SK-N-SH (cell line): ENCODE data around the gene SLC29A1. TPM values are rescaled to one million over a fixed set of nuclear protein-coding genes. Genes with fewer than 3 reads are reported as not detected.

Source experiments
- ELF1 ChIP-seq: IDR thresholded peaks from 2 replicates; pipeline ENCODE4 v1.4.0; 2012
- EP300 ChIP-seq, 2 experiments: IDR thresholded peaks; 2 replicates each; pipeline versions ENCODE4 v1.4.0 to v1.6.1; 2012; ENCODE audit warnings: borderline replicate concordance in 1 of 2, low read depth in 1 of 2, low read length in 1 of 2
- FOXM1 ChIP-seq: IDR thresholded peaks from 2 replicates; pipeline ENCODE4 v1.4.0; 2012; ENCODE audit warnings: low read depth, mild to moderate bottlenecking
- JUND ChIP-seq: IDR thresholded peaks from 2 replicates; pipeline ENCODE4 v1.4.0; 2012
- RXRA ChIP-seq: IDR thresholded peaks from 2 replicates; pipeline ENCODE4 v1.4.0; 2012; ENCODE audit warnings: low read depth, mild to moderate bottlenecking, borderline replicate concordance
- polyA plus RNA-seq, 3 experiments: library from polyadenylated mRNA; depleted of rRNA; stranded (reverse); fragments of >200 nt; gene quantifications; 2 replicates each; pipeline ENCODE4 v1.2.3, GENCODE V29; 2012
- small RNA-seq, 7 experiments: library from RNA; depleted of rRNA; stranded (forward); fragments of <200 nt; gene quantifications; one replicate each; pipeline ENCODE3, GENCODE V24; 2012

SLC29A1 gene
- polyA plus RNA-seq, 1 of the 3 experiments (the other 2 are of a cell fraction) = 44.5 TPM

DNA sequence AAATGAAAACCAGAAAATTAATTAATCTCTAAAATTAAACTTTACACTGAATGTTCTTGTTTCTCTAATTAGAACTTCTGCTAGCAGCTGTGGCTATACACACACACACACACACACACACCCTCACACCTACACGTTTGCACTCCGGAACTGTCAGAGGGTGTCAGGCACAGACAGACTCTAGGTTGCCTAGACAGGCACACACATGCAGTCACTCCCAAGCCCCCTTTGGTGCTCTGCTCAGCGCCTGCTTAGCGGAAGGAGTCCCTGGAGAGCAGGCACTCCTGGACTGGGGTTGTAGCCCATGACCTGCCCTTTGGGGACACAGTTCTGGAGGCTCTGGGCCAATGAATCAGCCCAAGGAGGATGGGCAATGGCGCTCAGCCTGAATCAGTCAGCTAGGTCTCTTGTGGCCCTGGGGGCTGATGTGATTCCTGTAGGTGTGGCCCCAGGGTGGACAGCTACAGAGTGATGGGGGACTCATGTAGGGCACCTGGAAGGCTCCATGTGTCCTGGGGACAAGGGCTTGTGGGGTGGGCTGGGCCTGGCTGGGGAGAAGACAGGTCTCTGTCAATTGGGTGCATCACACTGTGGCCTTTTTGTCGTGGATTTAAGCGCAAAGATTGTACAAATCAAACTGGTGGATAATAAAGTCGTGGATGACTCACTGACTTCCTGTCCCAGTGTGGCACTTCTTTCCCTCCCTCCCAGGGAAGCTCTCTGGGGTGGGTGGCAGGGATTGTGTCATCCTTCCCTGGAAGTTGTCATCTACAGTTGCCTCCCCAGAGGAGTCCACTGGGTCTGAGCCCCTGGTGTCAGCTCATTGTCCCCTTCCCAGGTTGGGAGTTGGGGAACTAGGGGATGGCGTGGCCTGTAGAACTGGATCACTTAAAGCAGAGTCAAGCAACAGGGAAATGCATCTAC, 55.6 kb downstream of the SLC29A1 start (continued):
- TF ChIP-seq ELF1 (no peak), FOXM1 (no peak), EP300 (IDR thresholded peaks at IDR 0.05; ENCODE audit: borderline replicate concordance in 1 of 2, low read depth in 1 of 2, low read length in 1 of 2) (no peak), JUND (no peak), RXRA (no peak)

Small RNA genes within 50 kb of the gene (small RNA-seq; reads per million reads assigned to genes)
- 0 reads per million in 7 experiments for gene RN7SL811P

Other genes starting within 250 kb of the SLC29A1 start
- gene MRPL14, start 96.1 kb upstream of the SLC29A1 start, polyA plus RNA-seq (2012; rRNA removed) = 92.4 and 97.0 TPM in 2 replicates
- gene TMEM63B, start 96.0 kb upstream of the SLC29A1 start, polyA plus RNA-seq (2012; rRNA removed) = 52.7 and 63.2 TPM in 2 replicates
- gene CAPN11, start 64.8 kb upstream of the SLC29A1 start, polyA plus RNA-seq (2012; rRNA removed) = not detected in 2 replicates
- gene MYMX, start 6.7 kb upstream of the SLC29A1 start, polyA plus RNA-seq (2012; rRNA removed) = 0.13 TPM in 1 of 2 replicates, not detected in the other
- 843 and 1,069 TPM in 2 replicates for gene HSP90AB1, start 23.5 kb downstream of the SLC29A1 start, polyA plus RNA-seq (2012; rRNA removed)
- 125 and 163 TPM in 2 replicates for gene SLC35B2, start 33.9 kb downstream of the SLC29A1 start, polyA plus RNA-seq (2012; rRNA removed)
- gene NFKBIE, start 42.0 kb downstream of the SLC29A1 start, polyA plus RNA-seq (2012; rRNA removed) = 5.8 and 6.4 TPM in 2 replicates
- gene TMEM151B, start 46.9 kb downstream of the SLC29A1 start, polyA plus RNA-seq (2012; rRNA removed) = 0.05 and 0.10 TPM in 2 replicates
- 9.0 and 9.5 TPM in 2 replicates for gene AARS2, start 89.8 kb downstream of the SLC29A1 start, polyA plus RNA-seq (2012; rRNA removed)
- gene SPATS1, start 119.1 kb downstream of the SLC29A1 start, polyA plus RNA-seq (2012; rRNA removed) = not detected in 2 replicates
- gene CDC5L, start 164.1 kb downstream of the SLC29A1 start, polyA plus RNA-seq (2012; rRNA removed) = 6.0 and 7.3 TPM in 2 replicates